Activated CD4-positive, alpha-beta T cell treated with anti-CD3 and anti-CD28 coated beads, Interleukin-2, Interleukin-6, amounts not matched to agents 100 ng/mL and 50 ng/mL, durations not matched to agents 16 hours and 8 hours (primary cell): ENCODE measurements around the gene ZP1.
"Not testable (repeated sequence)": the region's sequence is repeated elsewhere in the genome, so short reads cannot be mapped to it uniquely, and the experiment has no call there.

Experiments
- DNase-seq: peaks from one replicate; pipeline ENCODE4 v3.0.0-alpha.2; 2020

ZP1 gene

GRCh38 chr11:60866911-60867870 is at the start of gene ZP1:
Gene ZP1, plus strand, starts transcription at chr11:60867542. Its CDS starts 20 bp downstream, at chr11:60867562.
- DNase-seq = no peak

- no peak for DNase-seq
Measured at GRCh38 chr11:60818057-60818456, 49.3 kb upstream of the ZP1 start.

GRCh38 chr11:60821827-60822599 is 45.3 kb upstream of the ZP1 start:
- DNase-seq = no peak

- DNase-seq = not testable (repeated sequence)
Measured at GRCh38 chr11:60823745-60824306, 43.5 kb upstream of the ZP1 start.

- DNase-seq = no peak
Measured at GRCh38 chr11:60825118-60825517, 42.2 kb upstream of the ZP1 start.

GRCh38 chr11:60825790-60826189 is 41.6 kb upstream of the ZP1 start:
- no peak for DNase-seq

- no peak for DNase-seq
Measured at GRCh38 chr11:60830478-60831142, 36.7 kb upstream of the ZP1 start.

GRCh38 chr11:60831143-60831500 is 36.2 kb upstream of the ZP1 start:
- DNase-seq = peak; percentile 85

GRCh38 chr11:60831501-60832079 is 35.8 kb upstream of the ZP1 start:
- no peak for DNase-seq

GRCh38 chr11:60834742-60835533 is 32.4 kb upstream of the ZP1 start:
- DNase-seq = no peak

GRCh38 chr11:60835534-60835846 is 31.9 kb upstream of the ZP1 start:
- DNase-seq = no peak

GRCh38 chr11:60836866-60837515 is 30.4 kb upstream of the ZP1 start:
- DNase-seq = peak; percentile 25

GRCh38 chr11:60838132-60838531 is 29.2 kb upstream of the ZP1 start:
- no peak for DNase-seq

- no peak for DNase-seq
Measured at GRCh38 chr11:60840470-60841430, 26.6 kb upstream of the ZP1 start.

- DNase-seq = peak; percentile 99
Measured at GRCh38 chr11:60841797-60842667, 25.3 kb upstream of the ZP1 start, which contains the start of gene CCDC86. Gene CCDC86, plus strand, starts transcription at chr11:60842113. Its CDS starts 12 bp downstream, at chr11:60842125.

GRCh38 chr11:60842668-60843600 is 24.4 kb upstream of the ZP1 start:
- DNase-seq = no peak

- DNase-seq = no peak
Measured at GRCh38 chr11:60844045-60844869, 23.1 kb upstream of the ZP1 start.
